Esophagus muscularis mucosa (tissue), 4 donors: Measurements from ENCODE around the gene KLLN. TPM values are rescaled to one million over a fixed set of nuclear protein-coding genes. Genes with fewer than 3 reads are reported as not detected.
"Not testable (repeated sequence)": the region's sequence is repeated elsewhere in the genome, so short reads cannot be mapped to it uniquely, and the experiment has no call there.

ENCODE experiments used
- DNase-seq: peaks from one replicate; pipeline ENCODE4 v3.0.0-alpha.2; 2017; ENCODE audit errors: extremely low spot score
- H3K27ac ChIP-seq, 4 donors: fragments of 200-600 bp; sonication (generic); replicated peaks in 1 of 4; 1 replicate in 3 of 4; 2 replicates in 1 of 4; pipeline ENCODE4 v1.5.1; 2016 to 2019; ENCODE audit warnings: mild to moderate bottlenecking in 1 of 4
- H3K27me3 ChIP-seq, 4 donors: fragments of 200-600 bp; sonication (generic); one replicate each; pipeline versions ENCODE4 v1.5.1 to v1.6.0; 2016 to 2019
- H3K36me3 ChIP-seq, 4 donors: fragments of 200-600 bp; sonication (generic); one replicate each; pipeline ENCODE4 v1.5.1; 2016 to 2019
- H3K4me1 ChIP-seq, 4 donors: fragments of 200-600 bp; sonication (generic); one replicate each; pipeline ENCODE4 v1.5.1; 2016 to 2019
- H3K4me3 ChIP-seq, 4 donors: fragments of 200-600 bp; sonication (generic); 1 replicate in 2 of 4; 2 replicates in 2 of 4; pipeline ENCODE4 v1.5.1; 2016 to 2019; ENCODE audit warnings: mild to moderate bottlenecking in 4 of 4, moderate library complexity in 1 of 4
- H3K9me3 ChIP-seq, 4 donors: fragments of 200-600 bp; sonication (generic); 1 replicate in 3 of 4; 2 replicates in 1 of 4; pipeline ENCODE4 v1.5.1; 2016 to 2019
- EP300 ChIP-seq: sonication (generic); formaldehyde crosslinking; IDR thresholded peaks from one replicate; pipeline ENCODE4 v1.6.1; 2017; ENCODE audit warnings: antibody characterized with exemption
- POLR2A ChIP-seq: fragments of 450-650 bp; IDR thresholded peaks from one replicate; pipeline ENCODE4 v1.6.1; 2017; ENCODE audit warnings: antibody characterized with exemption, moderate library complexity, mild to moderate bottlenecking, low read depth
- POLR2AphosphoS5 ChIP-seq, 2 donors: sonication (generic); formaldehyde crosslinking; IDR thresholded peaks; one replicate each; pipeline ENCODE4 v1.6.1; 2017; ENCODE audit warnings: antibody characterized with exemption in 2 of 2
- WGBS: methylation state at CpG from one replicate; pipeline ENCODE4 v1.1.5; 2018; 5-methylcytosine and 5-hydroxymethylcytosine counted together
- intact Hi-C: fragments of 100-400 bp; cut with DNase I; formaldehyde crosslinking; loops from one replicate; pipeline ENCODE4 v1.15.1; 2023
- total RNA-seq, 4 donors: library from RNA; depleted of rRNA; stranded (reverse); fragments of >200 nt; gene quantifications; one replicate each; pipeline versions ENCODE4 v1.1.0 to v1.2.1, GENCODE V29; 2016
- TF ChIP-seq, protein P1 (sequence below), 3 experiments: fragments of 200-600 bp in 2 of 3; fragments of 450-650 bp in 1 of 3; sonication (generic) in 2 of 3; IDR thresholded peaks; one replicate each; pipeline ENCODE4 v1.5.1; 2017 to 2019; ENCODE audit warnings: antibody characterized with exemption in 3 of 3, mild to moderate bottlenecking in 2 of 3, moderate library complexity in 1 of 3

Gene KLLN
- total RNA-seq, 4 donors from 2014 or later = 0.17 to 0.52 (median 0.39) TPM; not detected in 1

DNA sequence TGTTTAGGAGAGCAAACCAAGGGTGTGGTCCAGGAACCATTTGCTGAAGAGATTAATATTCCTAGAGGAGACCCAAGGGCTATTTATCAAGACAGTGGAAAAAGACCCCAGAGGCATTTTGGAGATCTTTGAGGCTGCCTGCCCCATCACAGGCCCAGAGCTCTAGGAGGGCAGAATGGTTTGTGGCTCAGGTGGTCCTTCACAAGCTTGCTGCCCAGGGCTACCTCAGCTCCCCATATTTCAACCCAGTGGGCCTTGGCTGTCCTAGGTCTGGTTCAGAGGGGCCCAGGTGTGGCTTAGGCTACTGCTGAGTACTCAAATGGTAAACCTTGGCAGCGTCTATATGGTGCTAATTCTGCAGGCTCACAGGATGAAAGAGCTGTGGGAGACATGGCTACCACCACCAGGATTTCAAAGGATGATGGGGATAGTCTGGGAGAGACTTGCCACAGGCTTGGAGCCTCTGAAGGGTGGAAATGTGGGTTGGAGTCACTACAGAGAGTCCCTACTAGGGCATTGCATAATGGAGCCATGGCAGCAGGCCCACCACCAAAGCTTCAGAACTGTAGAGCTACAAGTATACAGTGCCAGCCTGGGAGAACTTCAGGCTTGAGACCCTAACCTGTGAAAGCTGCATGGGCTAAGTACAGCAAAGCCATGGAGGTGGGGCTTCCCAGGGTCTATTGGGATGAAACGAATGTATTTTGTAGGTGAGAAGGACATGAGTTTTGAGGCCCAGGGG, 24.4 kb upstream of the KLLN start:
- no peak for DNase-seq
- intact Hi-C loops = no loop called here
- WGBS = 100% methylated on average over 1 of the region's 2 CpGs

DNA sequence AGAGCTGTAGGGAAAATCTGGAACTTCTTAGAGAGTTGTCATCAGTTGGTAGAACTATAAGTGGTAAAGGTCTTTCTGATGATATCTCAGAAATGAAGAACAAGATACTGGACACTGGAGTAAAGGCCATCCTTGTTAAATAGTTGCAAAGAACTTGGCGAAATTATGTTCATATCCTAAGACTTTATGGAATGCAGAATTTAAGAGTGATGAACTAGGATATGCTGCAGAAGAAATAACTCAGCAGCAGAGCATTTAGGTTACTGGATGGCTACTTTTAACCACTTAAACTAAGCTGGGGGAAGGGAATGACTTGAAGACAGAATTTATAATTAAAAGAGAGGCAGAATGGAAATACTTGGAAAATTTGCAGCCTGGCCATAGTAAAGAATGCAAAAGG, 23.8 kb upstream of the KLLN start:
- Histone ChIP-seq H3K27me3 (no peaks in the 10 kb centered on the region), H3K27ac (no peak overlapping the region), H3K4me1 (peaks cover 6 to 30% (median 18%) of the 10 kb centered on the region in 4 donors), H3K36me3 (peaks cover 0 to 23% (median 8%) of the 10 kb centered on the region in 4 donors), H3K9me3 (no peaks in the 10 kb centered on the region), H3K4me3 (no peak overlapping the region)
- no peak for TF ChIP-seq POLR2AphosphoS5 (IDR thresholded peaks at IDR 0.05)
- TF ChIP-seq, protein P1, sequence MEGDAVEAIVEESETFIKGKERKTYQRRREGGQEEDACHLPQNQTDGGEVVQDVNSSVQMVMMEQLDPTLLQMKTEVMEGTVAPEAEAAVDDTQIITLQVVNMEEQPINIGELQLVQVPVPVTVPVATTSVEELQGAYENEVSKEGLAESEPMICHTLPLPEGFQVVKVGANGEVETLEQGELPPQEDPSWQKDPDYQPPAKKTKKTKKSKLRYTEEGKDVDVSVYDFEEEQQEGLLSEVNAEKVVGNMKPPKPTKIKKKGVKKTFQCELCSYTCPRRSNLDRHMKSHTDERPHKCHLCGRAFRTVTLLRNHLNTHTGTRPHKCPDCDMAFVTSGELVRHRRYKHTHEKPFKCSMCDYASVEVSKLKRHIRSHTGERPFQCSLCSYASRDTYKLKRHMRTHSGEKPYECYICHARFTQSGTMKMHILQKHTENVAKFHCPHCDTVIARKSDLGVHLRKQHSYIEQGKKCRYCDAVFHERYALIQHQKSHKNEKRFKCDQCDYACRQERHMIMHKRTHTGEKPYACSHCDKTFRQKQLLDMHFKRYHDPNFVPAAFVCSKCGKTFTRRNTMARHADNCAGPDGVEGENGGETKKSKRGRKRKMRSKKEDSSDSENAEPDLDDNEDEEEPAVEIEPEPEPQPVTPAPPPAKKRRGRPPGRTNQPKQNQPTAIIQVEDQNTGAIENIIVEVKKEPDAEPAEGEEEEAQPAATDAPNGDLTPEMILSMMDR (IDR thresholded peaks at IDR 0.05) = no peak
- TF ChIP-seq EP300 = no peak
- TF ChIP-seq POLR2A = no peak
- intact Hi-C loops = no loop called here
- 93% methylated on average over 1 of the region's 1 CpG for WGBS
- DNase-seq = no peak

More for the DNA sequence above, 24.4 kb upstream of the KLLN start:
- no peak overlapping the region for H3K27ac ChIP-seq
- H3K4me1 ChIP-seq = peaks cover under 1 to 24% (median 13%) of the 10 kb centered on the region in 4 donors
- H3K4me3 ChIP-seq = no peak overlapping the region
- peaks cover 0 to 23% (median 8%) of the 10 kb centered on the region in 4 donors for H3K36me3 ChIP-seq
- no peaks in the 10 kb centered on the region for H3K27me3 ChIP-seq
- TF ChIP-seq EP300 (no peak), POLR2A (no peak), POLR2AphosphoS5 (IDR thresholded peaks at IDR 0.05) (no peak)
- TF ChIP-seq, protein P1 (IDR thresholded peaks at IDR 0.05) = no peak
- no peaks in the 10 kb centered on the region for H3K9me3 ChIP-seq

DNA sequence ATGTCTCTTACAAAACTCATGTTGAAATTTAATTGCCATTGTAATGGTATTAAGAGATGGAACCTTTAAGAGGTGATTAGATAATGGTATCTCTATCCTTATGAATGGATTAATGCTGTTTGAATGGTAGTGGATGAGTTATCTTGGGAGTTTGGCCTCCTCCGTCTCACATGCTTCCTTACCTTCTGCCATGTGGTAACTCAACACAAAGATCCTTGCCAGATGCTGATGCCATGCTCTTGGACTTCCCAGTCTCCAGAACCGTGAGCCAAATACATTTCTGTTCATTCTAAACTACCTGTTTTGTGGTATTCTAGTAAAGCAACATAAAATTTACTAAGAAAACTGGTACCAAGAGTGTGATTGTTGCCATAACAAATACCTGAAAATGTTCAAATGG, 23.3 kb upstream of the KLLN start:
- no peak overlapping the region for H3K27ac ChIP-seq
- peaks cover 8 to 32% (median 22%) of the 10 kb centered on the region in 4 donors for H3K4me1 ChIP-seq
- H3K9me3 ChIP-seq = no peaks in the 10 kb centered on the region
- H3K4me3 ChIP-seq = no peak overlapping the region
- no peaks in the 10 kb centered on the region for H3K27me3 ChIP-seq
- no peak for DNase-seq
- WGBS = 95% methylated on average over 2 of the region's 2 CpGs
- intact Hi-C loops = no loop called here
- H3K36me3 ChIP-seq = peaks cover 0 to 23% (median 8%) of the 10 kb centered on the region in 4 donors
- TF ChIP-seq POLR2AphosphoS5 (IDR thresholded peaks at IDR 0.05) = no peak

DNA sequence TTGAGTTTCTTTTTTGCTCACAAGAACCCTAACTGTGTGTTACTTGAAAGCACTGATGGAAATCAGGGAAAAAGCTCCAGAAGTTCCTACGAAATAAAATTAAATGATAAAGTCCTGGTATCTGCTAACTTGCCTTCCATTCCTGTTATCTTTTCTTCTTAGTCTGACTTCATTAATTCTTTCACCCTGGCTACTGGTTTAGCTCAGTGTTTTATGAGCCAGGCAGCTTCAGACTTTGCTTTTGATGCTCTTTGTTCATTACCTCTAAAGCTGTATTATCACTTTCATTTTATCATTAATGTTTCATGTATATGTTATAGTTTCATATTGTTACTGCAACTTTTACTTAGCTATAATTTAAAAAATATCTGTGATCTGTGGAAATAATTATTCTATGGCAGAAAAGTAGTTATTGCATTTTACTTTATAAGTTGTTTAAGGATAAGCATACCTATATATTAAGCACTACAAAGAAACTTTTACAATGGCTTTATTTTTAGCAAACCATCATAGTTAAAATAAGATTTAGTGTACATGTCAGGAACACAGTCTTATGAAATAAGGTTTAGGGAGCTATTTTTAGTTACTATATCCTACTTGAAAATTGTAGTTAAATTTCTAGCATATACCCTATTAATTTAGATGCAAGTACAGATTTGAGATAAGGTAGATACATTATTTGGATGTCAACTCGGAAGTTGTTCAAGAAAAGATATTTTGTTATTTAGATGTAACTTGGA, 19.4 kb upstream of the KLLN start:
- DNase-seq = no peak
- H3K4me3 ChIP-seq = no peak overlapping the region
- H3K4me1 ChIP-seq = peaks cover 23 to 41% (median 34%) of the 10 kb centered on the region in 4 donors
- no peaks in the 10 kb centered on the region for H3K27me3 ChIP-seq
- H3K36me3 ChIP-seq = peaks cover 0 to 20% (median 10%) of the 10 kb centered on the region in 4 donors
- intact Hi-C loops = no loop called here
- 88% methylated on average over 2 of the region's 2 CpGs for WGBS
- H3K9me3 ChIP-seq = no peaks in the 10 kb centered on the region
- H3K27ac ChIP-seq = no peak overlapping the region
- TF ChIP-seq POLR2AphosphoS5 (IDR thresholded peaks at IDR 0.05) (no peak), EP300 (no peak), POLR2A (no peak)
- TF ChIP-seq, protein P1 (IDR thresholded peaks at IDR 0.05) = no peak

DNA sequence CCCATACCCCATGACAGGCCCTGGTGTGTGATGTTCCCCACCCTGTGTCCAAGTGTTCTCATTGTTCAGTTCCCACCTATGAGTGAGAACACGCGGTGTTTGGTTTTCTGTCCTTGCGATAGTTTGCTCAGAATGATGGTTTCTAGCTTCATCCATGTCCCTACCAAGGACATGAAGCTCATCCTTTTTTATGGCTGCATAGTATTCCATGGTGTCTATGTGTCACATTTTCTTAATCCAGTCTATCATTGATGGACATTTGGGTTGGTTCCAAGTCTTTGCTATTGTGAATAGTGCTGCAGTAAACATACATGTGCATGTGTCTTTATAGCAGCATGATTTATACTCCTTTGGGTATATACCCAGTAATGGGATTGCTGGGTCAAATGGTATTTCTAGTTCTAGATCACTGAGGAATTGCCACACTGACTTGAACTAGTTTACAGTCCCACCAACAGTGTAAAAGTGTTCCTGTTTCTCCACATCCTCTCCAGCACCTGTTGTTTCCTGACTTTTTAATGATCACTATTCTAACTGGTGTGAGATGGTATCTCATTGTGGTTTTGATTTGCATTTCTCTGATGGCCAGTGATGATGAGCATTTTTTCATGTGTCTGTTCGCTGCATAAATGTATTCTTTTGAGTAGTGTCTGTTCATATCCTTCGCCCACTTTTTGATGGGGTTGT, 18.2 kb upstream of the KLLN start:
- H3K4me3 ChIP-seq, H3K9me3 ChIP-seq, DNase-seq, H3K36me3 ChIP-seq, H3K27me3 ChIP-seq, intact Hi-C loops, H3K27ac ChIP-seq: not testable (repeated sequence)
- 79% methylated on average over 5 of the region's 5 CpGs for WGBS
- peaks cover 25 to 49% (median 36%) of the 10 kb centered on the region in 4 donors for H3K4me1 ChIP-seq
